Measurements from ENCODE around the gene RBCK1. TPM values are rescaled to one million over a fixed set of nuclear protein-coding genes. Genes with fewer than 3 reads are reported as not detected.

The RBCK1 gene
- total and polyA plus RNA-seq, 3 donors from 2014 or later: 77.8 to 93.7 (median 87.2) TPM

DNA sequence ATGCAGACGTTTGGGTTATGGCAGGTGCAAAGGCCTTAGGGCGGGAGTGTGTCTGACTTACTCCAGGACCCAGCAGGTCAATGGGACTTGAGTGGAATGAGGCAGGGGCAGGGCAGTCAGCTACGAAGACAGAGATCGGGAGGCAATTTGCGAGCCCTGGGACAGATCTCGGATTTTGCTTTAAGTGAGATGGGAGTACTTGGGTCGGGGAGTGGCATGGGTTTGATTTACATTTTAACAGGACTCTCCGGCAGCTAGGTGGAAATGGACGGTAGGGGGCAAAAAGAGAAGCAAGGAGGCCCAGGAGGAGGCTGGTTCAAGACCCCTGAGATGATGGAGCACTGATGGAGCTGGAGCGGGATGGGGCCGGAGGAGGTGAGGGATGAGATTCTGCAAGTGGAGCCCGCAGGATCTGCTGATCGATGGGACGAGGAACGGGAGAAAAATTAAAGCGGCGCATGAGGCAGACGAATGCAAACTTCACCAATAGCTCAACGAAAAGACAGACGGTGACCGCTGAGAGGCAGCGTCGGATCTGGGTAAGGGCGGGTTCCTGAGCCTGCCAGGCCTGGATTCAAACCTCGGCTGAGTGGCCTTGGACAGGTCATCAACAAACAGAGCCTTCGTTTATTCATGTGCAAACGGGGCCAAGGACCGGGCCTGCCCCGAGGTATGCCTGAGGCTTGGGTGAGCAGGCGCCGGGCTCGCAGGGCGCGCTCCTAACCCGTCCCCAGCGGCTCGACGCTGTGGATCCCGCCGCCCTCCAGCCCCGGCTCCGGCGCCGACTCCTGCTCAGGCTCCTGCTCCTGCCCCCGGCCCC is 756 bp upstream of the RBCK1 start:
- WGBS, 2 donors: 3 to 6% methylated on average over 28 to 35 of the region's 45 CpGs

DNA sequence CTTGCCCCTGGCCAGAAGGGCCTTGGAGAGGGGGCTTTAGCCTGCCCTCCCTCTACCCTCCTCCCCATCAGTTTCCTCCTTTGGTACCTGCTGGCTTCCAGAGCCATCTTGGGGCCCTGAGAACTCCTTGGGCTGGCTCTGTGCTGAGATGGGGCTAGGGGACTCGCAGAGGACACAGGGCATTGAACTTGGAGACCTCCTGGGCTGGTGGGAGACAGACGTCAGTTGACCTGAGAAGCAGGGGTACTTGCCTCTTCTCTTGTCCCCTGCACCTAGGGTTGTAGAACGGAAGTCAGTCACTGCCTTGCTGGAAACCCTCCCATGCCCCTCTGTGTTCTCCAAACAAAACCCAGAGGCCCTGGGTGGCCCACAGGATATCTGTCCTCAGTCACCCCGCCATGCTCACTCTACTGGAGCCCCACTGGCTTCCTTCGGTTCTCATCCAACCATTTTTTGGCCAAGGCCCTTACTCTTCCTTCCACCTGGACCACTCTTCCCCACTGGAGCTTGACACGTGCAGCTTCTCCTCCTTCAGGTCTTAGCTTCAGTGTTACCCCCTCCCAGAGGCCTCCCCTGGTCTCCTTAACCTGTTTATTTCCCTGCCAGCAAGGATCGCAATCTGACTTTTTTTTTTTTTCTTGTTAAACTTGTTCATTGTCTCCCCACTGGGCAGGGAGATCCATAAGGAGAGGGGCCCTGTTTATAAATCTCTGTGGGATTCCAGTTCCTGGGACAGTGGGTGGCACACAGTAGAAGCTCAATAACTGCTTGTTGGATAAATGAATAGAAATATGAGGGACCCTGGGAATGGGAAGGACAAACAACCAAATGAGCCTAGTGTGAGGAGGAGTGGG is 971 bp downstream of the RBCK1 start:
- intact Hi-C loops (cut with DNase I; ENCODE audit: low total_unique reads): no loop called here
- H3K27me3 ChIP-seq: no peaks in the 10 kb centered on the region
- WGBS, 2 donors: 8 to 13% methylated on average over 7 of the region's 7 CpGs

More for the DNA sequence above, 756 bp upstream of the RBCK1 start:
- DNase-seq: peak; percentile 78
- TF ChIP-seq, protein P1, sequence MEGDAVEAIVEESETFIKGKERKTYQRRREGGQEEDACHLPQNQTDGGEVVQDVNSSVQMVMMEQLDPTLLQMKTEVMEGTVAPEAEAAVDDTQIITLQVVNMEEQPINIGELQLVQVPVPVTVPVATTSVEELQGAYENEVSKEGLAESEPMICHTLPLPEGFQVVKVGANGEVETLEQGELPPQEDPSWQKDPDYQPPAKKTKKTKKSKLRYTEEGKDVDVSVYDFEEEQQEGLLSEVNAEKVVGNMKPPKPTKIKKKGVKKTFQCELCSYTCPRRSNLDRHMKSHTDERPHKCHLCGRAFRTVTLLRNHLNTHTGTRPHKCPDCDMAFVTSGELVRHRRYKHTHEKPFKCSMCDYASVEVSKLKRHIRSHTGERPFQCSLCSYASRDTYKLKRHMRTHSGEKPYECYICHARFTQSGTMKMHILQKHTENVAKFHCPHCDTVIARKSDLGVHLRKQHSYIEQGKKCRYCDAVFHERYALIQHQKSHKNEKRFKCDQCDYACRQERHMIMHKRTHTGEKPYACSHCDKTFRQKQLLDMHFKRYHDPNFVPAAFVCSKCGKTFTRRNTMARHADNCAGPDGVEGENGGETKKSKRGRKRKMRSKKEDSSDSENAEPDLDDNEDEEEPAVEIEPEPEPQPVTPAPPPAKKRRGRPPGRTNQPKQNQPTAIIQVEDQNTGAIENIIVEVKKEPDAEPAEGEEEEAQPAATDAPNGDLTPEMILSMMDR (IDR thresholded peaks at IDR 0.05): no peak
- TF ChIP-seq POLR2A (IDR thresholded peaks at IDR 0.05): no peak
- Histone ChIP-seq H3K4me3 (peak overlapping the region; percentile 32 to 100), H3K27me3 (no peaks in the 10 kb centered on the region), H3K9me3 (no peaks in the 10 kb centered on the region), H3K4me1 (peaks cover 11% of the 10 kb centered on the region), H3K27ac (peak overlapping the region in 1 of 2 donors; percentile 54), H3K36me3 (ENCODE audit: low read depth, missing control alignments) (no peaks in the 10 kb centered on the region)
- intact Hi-C loops (cut with DNase I; ENCODE audit: low total_unique reads): no loop called here

DNA sequence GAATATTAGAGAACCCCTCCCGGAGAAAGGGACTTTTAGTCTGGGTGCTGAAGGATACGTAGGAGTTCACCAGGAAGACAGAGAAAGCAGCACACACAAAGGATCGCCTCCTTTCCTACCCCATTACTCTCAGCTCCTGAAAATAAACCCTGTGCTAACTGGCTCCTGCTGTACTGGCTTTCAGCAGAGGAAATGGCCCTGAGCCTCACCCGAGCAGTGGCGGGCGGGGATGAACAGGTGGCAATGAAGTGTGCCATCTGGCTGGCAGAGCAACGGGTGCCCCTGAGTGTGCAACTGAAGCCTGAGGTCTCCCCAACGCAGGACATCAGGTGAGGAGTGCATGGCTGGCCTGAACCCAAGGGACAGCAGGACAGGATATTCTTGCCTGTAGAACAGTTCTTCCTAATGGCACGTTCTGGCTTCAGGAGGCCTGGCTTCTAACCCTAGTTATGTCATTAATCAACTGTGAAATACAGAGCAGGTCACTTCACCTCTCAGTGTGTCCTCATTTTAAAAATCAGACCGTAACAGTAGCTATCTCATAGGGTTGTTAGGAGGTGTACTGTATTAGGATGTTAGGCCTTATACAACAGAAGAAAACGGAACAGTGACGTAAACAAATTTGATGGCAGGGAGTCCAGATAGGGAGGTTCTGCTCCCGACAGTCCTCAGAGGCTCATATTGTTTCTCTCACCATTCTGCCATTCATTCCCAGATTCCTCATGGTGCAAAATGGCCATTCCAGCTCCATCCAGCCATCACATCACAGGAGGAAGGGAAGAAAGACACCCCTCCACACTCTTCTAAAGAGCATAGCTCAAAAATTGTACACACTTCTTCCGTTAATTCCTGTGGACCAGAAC is 1.8 kb downstream of the RBCK1 start:
- no peaks in the 10 kb centered on the region for H3K36me3 ChIP-seq (ENCODE audit: low read depth, missing control alignments)

More for the DNA sequence above, 971 bp downstream of the RBCK1 start:
- H3K27ac ChIP-seq: peak overlapping the region; percentile 95 to 96
- no peaks in the 10 kb centered on the region for H3K36me3 ChIP-seq (ENCODE audit: low read depth, missing control alignments)
- TF ChIP-seq POLR2A (IDR thresholded peaks at IDR 0.05): no peak
- TF ChIP-seq, protein P1 (IDR thresholded peaks at IDR 0.05): no peak
- peaks cover 11% of the 10 kb centered on the region for H3K4me1 ChIP-seq
- H3K4me3 ChIP-seq: peak overlapping the region; percentile 88 to 100
- H3K9me3 ChIP-seq: no peaks in the 10 kb centered on the region
- no peak for DNase-seq

DNA sequence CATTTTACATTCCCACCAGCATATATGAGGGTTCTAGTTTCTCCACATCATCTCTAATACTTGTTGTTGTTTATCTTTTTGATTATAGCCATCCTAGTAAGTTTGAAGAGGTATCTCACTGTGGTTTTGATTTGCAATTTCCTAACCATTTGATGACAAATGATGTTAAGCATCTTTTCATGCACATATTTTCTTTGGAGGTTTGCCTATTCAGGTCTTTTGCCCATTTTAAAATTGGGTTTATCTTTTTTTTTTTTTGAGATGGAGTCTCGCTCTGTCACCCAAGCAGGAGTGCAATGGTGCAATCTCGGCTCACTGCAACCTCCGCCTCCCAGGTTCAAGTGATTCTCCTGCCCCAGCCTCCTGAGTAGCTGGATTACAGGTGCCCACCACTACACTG is 4.0 kb downstream of the RBCK1 start:
- TF ChIP-seq, protein P1 (IDR thresholded peaks at IDR 0.05): no peak
- no peak for TF ChIP-seq POLR2A (IDR thresholded peaks at IDR 0.05)

More for the DNA sequence above, 1.8 kb downstream of the RBCK1 start:
- Histone ChIP-seq H3K27me3 (no peaks in the 10 kb centered on the region), H3K4me1 (peaks cover 11% of the 10 kb centered on the region), H3K27ac (peak overlapping the region in 1 of 2 donors; percentile 95), H3K9me3 (no peaks in the 10 kb centered on the region), H3K4me3 (no peak overlapping the region)
- DNase-seq: no peak
- WGBS, 2 donors: 75 to 81% methylated on average over 13 to 14 of the region's 14 CpGs
- intact Hi-C loops (cut with DNase I; ENCODE audit: low total_unique reads): no loop called here
- TF ChIP-seq, protein P1 (IDR thresholded peaks at IDR 0.05): no peak
- no peak for TF ChIP-seq POLR2A (IDR thresholded peaks at IDR 0.05)

More for the DNA sequence above, 4.0 kb downstream of the RBCK1 start:
- intact Hi-C loops (cut with DNase I; ENCODE audit: low total_unique reads): no loop called here
- Histone ChIP-seq H3K36me3 (ENCODE audit: low read depth, missing control alignments) (no peaks in the 10 kb centered on the region), H3K27ac (no peak overlapping the region), H3K4me3 (no peak overlapping the region), H3K4me1 (peaks cover 15% of the 10 kb centered on the region), H3K9me3 (no peaks in the 10 kb centered on the region), H3K27me3 (no peaks in the 10 kb centered on the region)
- DNase-seq: no peak
- WGBS, 2 donors: 97 to 100% methylated on average over 3 of the region's 3 CpGs

Data from testis (tissue), 3 donors.